ENCODE results near the gene EDIL3.

The EDIL3 gene

DNA sequence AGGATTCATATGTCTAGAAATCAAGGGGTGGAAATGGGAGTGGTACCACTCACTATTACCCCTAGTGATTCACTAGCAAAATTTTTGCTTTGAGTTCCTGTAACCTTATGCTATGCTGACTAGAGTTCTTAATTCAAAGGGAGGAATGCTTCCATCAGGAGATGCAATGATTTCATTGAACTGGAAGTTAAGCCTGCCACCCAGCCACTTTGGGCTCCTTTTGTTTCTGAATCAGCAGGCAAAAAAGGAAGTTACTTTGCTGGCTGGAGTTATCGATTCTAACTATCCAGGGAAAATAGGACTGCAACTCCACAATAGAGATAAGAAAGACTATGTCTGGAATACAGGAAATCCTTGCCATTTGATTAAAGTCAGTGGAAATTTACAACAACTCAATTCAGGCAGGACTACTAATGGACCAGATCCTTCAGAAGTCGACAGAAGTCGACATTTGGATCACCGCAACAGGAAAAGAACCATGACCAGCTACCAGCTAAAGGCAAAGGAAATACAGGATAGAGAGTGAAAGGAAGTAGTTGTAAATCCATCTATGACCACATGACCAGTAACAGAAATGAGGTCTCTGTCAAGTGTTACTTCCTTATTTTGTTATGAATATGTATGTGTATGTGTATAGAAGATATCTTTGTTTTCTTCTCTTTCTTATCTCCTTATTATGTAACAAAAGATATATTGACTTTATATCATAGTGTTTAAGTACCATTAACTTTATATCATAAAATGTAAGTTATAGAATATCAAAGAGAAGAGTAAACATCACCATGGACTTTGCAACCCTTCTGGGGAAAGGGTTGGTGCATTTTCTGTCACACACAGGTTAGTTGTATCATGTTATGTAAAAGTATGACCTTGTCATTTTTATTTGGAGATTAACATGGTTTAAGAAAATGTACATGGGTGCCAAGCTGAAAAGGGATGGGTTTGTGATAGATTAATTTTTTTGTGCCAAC lies 465.3 kb downstream of the EDIL3 start:
- no peaks in the 10 kb centered on the region for H3K4me1 Mint-ChIP-seq
- no peaks in the 10 kb centered on the region for H3K9me3 Mint-ChIP-seq
- no peak overlapping the region for H3K27ac Mint-ChIP-seq
- H3K4me3 Mint-ChIP-seq, result no peak overlapping the region
- no peaks in the 10 kb centered on the region for H3K27me3 Mint-ChIP-seq
- ATAC-seq (no peak), DNase-seq (no peak)
- H3K36me3 Mint-ChIP-seq (ENCODE audit: low read depth), result no peaks in the 10 kb centered on the region

DNA sequence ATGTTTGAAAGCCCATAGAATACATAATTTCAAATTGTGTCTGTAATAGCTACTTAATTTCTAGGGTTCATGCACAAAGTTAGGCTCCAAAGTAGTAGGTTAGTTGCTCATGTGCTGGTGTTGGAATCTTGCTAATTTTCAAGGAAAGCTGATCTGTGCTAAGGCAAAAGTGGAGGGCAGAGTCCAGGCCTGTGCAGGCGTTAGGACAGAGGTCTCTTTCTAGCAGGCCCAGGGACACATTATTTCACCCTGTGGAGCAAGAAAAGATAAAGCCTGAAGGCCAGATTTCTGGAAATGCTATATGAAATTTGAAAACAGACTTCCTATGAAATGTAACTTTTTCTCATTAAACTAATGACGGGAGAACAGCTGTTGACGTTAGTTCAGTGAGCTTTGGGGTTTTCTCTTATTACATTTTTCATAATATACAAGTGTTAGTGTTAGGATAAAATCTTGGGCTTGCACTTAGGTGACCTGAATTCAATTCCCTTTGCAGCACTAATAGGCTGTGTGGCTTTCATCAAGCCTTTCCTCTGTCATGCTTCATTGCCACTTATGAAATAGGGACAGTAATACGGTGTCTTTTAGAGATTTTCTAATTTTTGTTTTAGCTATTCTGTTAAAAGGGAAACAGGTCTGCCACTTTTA lies 467.3 kb downstream of the EDIL3 start:
- no peaks in the 10 kb centered on the region for H3K9me3 Mint-ChIP-seq
- DNase-seq (no peak), ATAC-seq (no peak)
- no peak overlapping the region for H3K4me3 Mint-ChIP-seq
- no peaks in the 10 kb centered on the region for H3K27me3 Mint-ChIP-seq
- H3K4me1 Mint-ChIP-seq, result no peaks in the 10 kb centered on the region
- H3K36me3 Mint-ChIP-seq (ENCODE audit: low read depth), result no peaks in the 10 kb centered on the region
- H3K27ac Mint-ChIP-seq, result no peak overlapping the region

DNA sequence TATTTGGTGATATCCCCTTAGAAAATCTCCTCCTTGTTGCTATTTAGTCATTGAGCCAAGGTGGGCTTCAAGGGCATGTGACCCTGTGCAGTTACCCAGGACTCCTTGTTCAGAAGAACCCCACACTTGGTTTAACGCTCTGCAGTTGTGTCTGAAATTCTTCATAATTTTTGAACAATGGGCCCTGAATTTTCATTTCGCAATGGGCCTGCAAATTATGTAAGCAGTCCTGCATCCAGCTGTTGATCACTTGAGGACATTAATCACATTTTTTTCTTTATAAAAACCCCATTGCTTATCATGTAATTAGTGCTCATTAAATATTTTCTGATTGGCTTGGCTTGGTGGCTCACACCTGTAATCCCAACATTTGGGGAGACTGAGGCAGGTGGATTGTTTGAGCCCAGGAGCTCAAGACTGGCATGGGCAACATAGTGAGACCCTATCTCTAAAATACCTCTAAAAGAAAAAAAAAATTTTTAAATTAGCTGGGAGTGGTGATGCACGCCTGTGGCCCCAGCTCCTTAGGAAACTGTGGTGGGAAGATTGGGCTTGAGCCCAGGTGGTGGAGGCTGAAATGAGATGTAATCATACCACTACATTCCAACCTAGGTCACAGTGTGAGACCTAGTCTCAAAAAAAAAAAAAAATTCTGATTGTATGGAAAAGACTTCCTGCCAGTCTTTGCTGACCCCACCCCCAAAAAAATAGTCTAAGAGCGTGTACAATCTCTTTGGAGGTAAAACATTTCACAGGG lies 469.8 kb downstream of the EDIL3 start:
- Mint-ChIP-seq H3K4me1 (no peaks in the 10 kb centered on the region), H3K27me3 (no peaks in the 10 kb centered on the region), H3K4me3 (no peak overlapping the region), H3K36me3 (ENCODE audit: low read depth) (no peaks in the 10 kb centered on the region), H3K9me3 (no peaks in the 10 kb centered on the region), H3K27ac (no peak overlapping the region)
- ATAC-seq (no peak), DNase-seq (no peak)

DNA sequence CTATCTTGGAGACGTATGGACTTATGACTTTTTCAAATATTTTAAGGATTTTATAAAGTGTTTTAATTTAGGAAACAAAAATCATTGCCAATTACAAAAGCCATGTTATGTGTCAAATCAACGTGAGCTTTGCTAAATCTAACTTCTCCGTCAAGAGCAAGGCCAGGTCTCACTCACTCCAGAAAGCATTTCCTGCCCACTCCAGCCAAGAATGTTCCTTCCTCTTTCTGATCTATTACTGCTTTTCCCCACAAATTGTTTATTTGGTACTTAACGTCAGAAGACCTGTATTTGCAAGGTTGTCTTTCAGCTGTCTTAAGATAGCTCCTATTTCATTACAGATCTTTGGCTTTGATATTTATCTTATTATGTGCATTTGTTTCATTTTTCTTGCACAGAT lies 470.5 kb downstream of the EDIL3 start:
- no peaks in the 10 kb centered on the region for H3K9me3 Mint-ChIP-seq
- no peaks in the 10 kb centered on the region for H3K36me3 Mint-ChIP-seq (ENCODE audit: low read depth)
- no peaks in the 10 kb centered on the region for H3K27me3 Mint-ChIP-seq
- no peak overlapping the region for H3K27ac Mint-ChIP-seq
- H3K4me1 Mint-ChIP-seq, result no peaks in the 10 kb centered on the region
- DNase-seq, result no peak
- no peak for ATAC-seq
- no peak overlapping the region for H3K4me3 Mint-ChIP-seq

DNA sequence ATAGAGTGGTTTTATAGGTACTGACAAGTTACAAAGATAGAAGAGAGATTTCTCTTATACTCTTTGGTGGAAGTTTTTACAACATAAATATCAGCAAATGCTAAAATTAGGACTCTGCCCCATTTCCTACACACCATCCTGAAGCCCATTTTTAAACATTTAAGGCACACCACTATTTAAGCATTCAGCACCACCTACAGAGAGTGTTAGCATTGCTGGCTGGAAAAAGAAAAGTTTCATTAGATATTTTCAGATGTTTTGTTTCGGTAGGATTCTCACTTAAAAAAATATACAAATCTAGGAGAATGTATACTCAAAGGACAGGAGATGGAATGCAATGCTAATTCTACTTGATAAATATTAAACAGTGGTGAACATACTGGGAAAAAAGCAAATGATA lies 471.1 kb downstream of the EDIL3 start:
- Mint-ChIP-seq H3K4me3 (no peak overlapping the region), H3K9me3 (no peaks in the 10 kb centered on the region), H3K36me3 (ENCODE audit: low read depth) (no peaks in the 10 kb centered on the region), H3K27ac (no peak overlapping the region), H3K27me3 (no peaks in the 10 kb centered on the region), H3K4me1 (no peaks in the 10 kb centered on the region)
- ATAC-seq, result no peak
- DNase-seq, result no peak

DNA sequence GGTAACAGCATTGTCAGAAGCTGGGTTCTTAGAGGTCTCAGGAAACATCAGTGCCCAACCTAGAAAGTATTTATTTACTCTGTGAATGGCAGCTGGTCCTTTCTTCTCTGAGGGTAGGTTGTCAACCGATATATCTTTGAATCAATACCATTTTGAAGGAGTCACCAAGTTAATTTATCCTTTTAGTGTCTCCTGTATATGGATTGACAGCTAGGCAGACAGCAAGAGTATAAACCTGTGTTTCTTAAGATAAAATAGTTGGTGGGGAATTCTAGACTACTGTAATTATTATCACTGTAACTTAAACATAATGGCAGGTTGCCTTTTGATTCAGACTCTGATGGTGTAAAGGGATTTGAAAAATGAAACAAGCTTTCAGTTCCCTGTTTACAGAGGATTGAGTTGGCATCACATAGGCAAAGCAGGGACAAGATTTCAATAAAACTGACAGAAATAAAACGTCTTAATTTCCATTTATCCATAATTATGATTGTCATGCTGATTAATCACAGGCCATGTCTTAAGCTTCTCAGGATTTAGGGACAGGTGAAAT lies 473.2 kb downstream of the EDIL3 start:
- no peak for DNase-seq
- H3K27ac Mint-ChIP-seq, result no peak overlapping the region
- no peaks in the 10 kb centered on the region for H3K36me3 Mint-ChIP-seq (ENCODE audit: low read depth)
- no peak for ATAC-seq
- H3K9me3 Mint-ChIP-seq, result no peaks in the 10 kb centered on the region
- H3K4me1 Mint-ChIP-seq, result no peaks in the 10 kb centered on the region
- no peak overlapping the region for H3K4me3 Mint-ChIP-seq
- no peaks in the 10 kb centered on the region for H3K27me3 Mint-ChIP-seq

DNA sequence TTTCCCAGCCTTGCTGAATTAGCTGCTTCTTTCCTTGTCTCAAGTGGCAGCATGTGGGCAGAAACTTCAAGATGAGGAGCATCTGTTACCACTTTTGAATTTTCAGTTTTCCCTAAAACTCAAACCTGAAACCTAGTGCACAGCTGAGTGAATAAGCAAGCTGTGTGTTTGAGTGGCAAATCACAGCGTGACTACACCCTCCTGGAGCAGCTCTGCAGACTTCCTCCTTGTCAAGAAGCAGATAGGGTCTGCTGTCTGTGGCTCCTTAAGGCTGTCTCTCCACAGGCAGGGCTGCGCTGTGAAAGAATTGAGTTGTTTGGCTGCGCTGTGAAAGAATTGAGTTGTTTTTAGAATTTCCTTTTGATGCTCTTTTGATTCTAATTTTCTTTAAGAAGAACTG lies 484.4 kb downstream of the EDIL3 start:
- H3K4me3 Mint-ChIP-seq, result no peak overlapping the region
- H3K27me3 Mint-ChIP-seq, result no peaks in the 10 kb centered on the region
- no peaks in the 10 kb centered on the region for H3K36me3 Mint-ChIP-seq (ENCODE audit: low read depth)
- no peaks in the 10 kb centered on the region for H3K9me3 Mint-ChIP-seq
- ATAC-seq (no peak), DNase-seq (no peak)
- H3K27ac Mint-ChIP-seq, result no peak overlapping the region
- H3K4me1 Mint-ChIP-seq, result no peaks in the 10 kb centered on the region

DNA sequence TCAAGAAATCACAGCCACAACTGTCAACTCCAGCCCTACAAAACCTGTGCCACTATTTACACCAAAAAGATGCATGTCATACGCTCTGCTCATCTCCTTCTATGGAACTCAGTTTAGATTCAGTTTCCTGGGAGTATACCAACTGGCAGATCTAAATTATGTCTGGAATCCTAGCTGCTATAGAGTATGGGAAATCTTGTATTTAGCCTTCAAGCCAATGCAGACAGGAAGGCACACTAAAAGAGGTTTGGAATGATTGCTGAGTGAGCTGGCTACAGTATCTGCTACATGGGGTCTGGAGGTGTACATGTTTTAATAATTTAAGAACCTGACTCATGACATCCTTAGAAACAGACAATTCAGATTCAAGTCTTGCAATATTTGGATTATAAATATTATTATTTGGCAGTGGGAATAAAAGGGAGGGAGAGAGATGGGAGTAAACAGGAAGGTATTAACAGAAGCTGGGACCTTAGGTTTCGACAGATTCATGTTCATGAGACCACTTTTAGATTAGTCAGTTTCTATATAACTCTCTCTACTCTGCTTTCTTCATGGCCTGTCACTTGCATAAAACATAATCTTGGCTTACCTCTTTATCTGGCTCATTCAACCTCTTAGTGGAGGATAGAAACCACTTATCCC lies 485.2 kb downstream of the EDIL3 start:
- H3K36me3 Mint-ChIP-seq (ENCODE audit: low read depth), result no peaks in the 10 kb centered on the region
- ATAC-seq (no peak), DNase-seq (no peak)
- H3K27me3 Mint-ChIP-seq, result no peaks in the 10 kb centered on the region
- no peak overlapping the region for H3K4me3 Mint-ChIP-seq
- H3K27ac Mint-ChIP-seq, result no peak overlapping the region
- H3K9me3 Mint-ChIP-seq, result no peaks in the 10 kb centered on the region
- H3K4me1 Mint-ChIP-seq, result no peaks in the 10 kb centered on the region

DNA sequence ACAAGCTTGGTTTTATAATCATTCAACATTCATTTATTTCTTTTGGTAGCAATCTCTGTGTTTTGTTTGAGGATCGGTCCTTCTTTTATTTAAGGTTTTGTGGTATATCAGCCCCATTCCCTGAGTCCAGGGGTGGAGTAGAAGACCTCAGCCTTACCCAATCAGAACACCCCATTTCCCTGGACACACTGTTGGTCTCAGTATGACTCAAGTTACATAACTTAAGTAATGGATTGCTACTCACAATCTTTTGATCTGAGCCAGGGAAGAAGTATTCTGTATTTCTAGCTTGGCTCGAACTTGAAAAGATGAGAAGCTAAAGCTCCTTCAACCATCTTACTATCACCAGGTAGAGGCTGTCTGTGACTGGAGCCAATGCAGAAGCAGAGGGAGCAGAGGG lies 488.8 kb downstream of the EDIL3 start:
- ATAC-seq (no peak), DNase-seq (no peak)

DNA sequence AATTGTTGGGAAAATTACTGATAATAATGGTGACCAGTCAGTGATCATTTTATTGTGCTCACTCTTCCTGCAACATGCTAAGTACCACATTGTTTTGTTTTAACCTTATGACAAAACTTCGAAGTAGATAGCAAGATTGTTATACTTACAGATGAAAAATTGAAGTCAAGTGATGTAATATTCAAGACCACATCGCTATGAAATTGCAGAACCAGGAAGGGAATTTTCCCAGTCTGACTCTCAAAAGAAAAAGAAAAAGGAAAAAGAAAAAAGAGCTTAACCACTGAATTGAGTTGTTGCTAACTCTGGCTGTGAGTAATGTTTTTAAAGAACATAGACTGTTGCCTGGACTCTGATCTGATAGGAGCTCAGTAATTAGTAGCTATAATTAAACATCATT lies 493.4 kb downstream of the EDIL3 start:
- H3K27ac Mint-ChIP-seq, result no peak overlapping the region
- no peaks in the 10 kb centered on the region for H3K4me1 Mint-ChIP-seq
- H3K4me3 Mint-ChIP-seq, result no peak overlapping the region
- DNase-seq, result no peak
- no peaks in the 10 kb centered on the region for H3K27me3 Mint-ChIP-seq
- no peaks in the 10 kb centered on the region for H3K36me3 Mint-ChIP-seq (ENCODE audit: low read depth)
- H3K9me3 Mint-ChIP-seq, result no peaks in the 10 kb centered on the region
- no peak for ATAC-seq

More for the DNA sequence above, 488.8 kb downstream of the EDIL3 start:
- no peak overlapping the region for H3K4me3 Mint-ChIP-seq
- H3K9me3 Mint-ChIP-seq, result no peaks in the 10 kb centered on the region
- H3K27me3 Mint-ChIP-seq, result no peaks in the 10 kb centered on the region
- H3K36me3 Mint-ChIP-seq (ENCODE audit: low read depth), result no peaks in the 10 kb centered on the region
- no peaks in the 10 kb centered on the region for H3K4me1 Mint-ChIP-seq
- no peak overlapping the region for H3K27ac Mint-ChIP-seq

All from activated naive CD8-positive, alpha-beta T cell treated with anti-CD3 and anti-CD28 coated beads, Interleukin-2, amount 50 U/mL, for 24 hours (primary cell).